ACC112 (cell line): ENCODE measurements around the gene FAM162A.

Experiments used
- H2AFZ ChIP-seq: fragments of 200-600 bp; sonication (generic); one replicate; pipeline ENCODE4 v1.6.0; 2017; ENCODE audit warnings: antibody characterized with exemption, low read length; ENCODE audit not compliant: unreplicated experiment
- H3K27ac ChIP-seq: fragments of 200-600 bp; sonication (generic); 2 replicates; pipeline ENCODE4 v1.5.1; 2014; ENCODE audit warnings: low read depth, mild to moderate bottlenecking, antibody characterized with exemption, low read length, moderate library complexity
- H3K27me3 ChIP-seq: fragments of 200-600 bp; sonication (generic); 2 replicates; pipeline ENCODE4 v1.6.1; 2014; ENCODE audit warnings: mild to moderate bottlenecking, antibody characterized with exemption, low read length, moderate library complexity, mixed read lengths; ENCODE audit not compliant: insufficient read depth
- H3K36me3 ChIP-seq: fragments of 200-600 bp; sonication (generic); 2 replicates; pipeline ENCODE4 v1.6.1; 2016; ENCODE audit warnings: mild to moderate bottlenecking, antibody characterized with exemption, low read length, moderate library complexity, mixed read lengths; ENCODE audit not compliant: insufficient read depth
- H3K4me1 ChIP-seq: fragments of 200-600 bp; sonication (generic); one replicate; pipeline ENCODE4 v1.6.1; 2016; ENCODE audit warnings: low read length, mixed read lengths; ENCODE audit not compliant: insufficient read depth, unreplicated experiment, control insufficient read depth
- H3K4me3 ChIP-seq: fragments of 200-600 bp; sonication (generic); 2 replicates; pipeline ENCODE4 v1.5.1; 2014; ENCODE audit warnings: mild to moderate bottlenecking, low read depth, low read length
- H3K79me2 ChIP-seq: fragments of 200-600 bp; sonication (generic); one replicate; pipeline ENCODE4 v1.6.0; 2016; ENCODE audit warnings: low read length; ENCODE audit not compliant: control insufficient read depth, unreplicated experiment, insufficient read depth

The FAM162A gene

DNA sequence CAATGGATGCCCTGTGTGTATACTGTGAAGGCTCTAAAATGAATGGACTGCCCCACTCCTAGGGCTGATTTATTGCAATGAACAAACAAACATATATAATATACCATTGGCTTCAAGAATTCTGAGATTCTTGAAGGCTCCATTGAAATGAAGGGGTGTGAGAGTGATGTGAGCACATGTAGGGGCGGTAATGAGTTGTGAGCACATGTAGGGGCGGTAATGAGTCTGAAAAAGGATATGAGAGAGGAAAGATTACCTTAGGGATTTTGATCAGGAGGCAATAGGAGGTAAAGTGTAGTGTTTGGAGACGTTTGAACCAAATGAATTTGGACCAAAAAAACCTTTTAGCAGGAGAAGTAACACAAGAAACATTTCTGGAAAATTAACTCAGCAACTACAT is 3.7 kb downstream of the FAM162A start:
- no peak overlapping the region for H3K4me3 ChIP-seq
- no peaks in the 10 kb centered on the region for H3K27me3 ChIP-seq
- H2AFZ ChIP-seq: no peak overlapping the region
- peaks cover 11% of the 10 kb centered on the region for H3K36me3 ChIP-seq
- peaks cover 19% of the 10 kb centered on the region for H3K4me1 ChIP-seq
- no peak overlapping the region for H3K27ac ChIP-seq
- peaks cover 36% of the 10 kb centered on the region for H3K79me2 ChIP-seq

DNA sequence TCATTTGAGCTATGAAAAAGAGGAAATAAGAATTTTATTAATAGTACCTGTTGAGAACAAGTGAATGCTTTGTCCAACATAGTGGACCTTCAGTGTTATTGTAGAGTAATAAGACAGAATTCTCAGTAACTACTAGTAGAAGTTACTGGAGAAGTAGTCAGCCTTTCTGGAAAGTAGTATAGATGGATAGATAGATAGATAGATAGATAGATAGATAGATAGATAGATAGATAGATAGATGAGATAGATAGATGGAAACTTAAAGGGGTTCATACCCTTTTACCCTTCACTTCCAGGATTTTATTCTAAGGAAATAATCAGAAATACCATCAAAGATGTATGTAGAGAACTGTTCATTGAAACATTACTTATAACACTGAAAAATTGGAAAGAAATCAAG is 5.2 kb downstream of the FAM162A start:
- peaks cover 14% of the 10 kb centered on the region for H3K4me1 ChIP-seq
- peaks cover 11% of the 10 kb centered on the region for H3K36me3 ChIP-seq
- H2AFZ ChIP-seq: no peak overlapping the region
- peaks cover 28% of the 10 kb centered on the region for H3K79me2 ChIP-seq
- H3K27ac ChIP-seq: no peak overlapping the region
- H3K4me3 ChIP-seq: no peak overlapping the region
- H3K27me3 ChIP-seq: no peaks in the 10 kb centered on the region

DNA sequence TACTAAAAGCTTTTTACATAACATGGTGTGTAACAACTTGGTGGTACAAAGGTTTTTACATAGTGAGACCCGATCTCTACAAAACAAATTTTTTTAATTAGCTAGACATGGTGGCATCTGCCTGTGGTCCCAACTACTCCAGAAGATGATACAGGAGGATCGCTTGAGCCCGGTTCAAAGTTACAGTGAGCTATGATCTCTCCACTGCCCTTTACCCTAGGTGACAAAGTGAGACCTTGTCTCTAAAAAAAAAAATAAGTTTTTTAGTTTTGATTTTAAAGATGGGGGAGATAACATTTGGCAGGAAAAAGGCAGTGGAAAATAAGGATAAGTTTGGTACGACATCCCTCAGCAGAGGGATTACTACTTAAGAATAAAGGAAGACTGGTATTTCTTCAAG is 5.9 kb downstream of the FAM162A start:
- Histone ChIP-seq H3K4me3 (no peak overlapping the region), H2AFZ (no peak overlapping the region), H3K27me3 (no peaks in the 10 kb centered on the region), H3K79me2 (peaks cover 28% of the 10 kb centered on the region), H3K4me1 (peaks cover 14% of the 10 kb centered on the region), H3K27ac (no peak overlapping the region), H3K36me3 (peaks cover 11% of the 10 kb centered on the region)

DNA sequence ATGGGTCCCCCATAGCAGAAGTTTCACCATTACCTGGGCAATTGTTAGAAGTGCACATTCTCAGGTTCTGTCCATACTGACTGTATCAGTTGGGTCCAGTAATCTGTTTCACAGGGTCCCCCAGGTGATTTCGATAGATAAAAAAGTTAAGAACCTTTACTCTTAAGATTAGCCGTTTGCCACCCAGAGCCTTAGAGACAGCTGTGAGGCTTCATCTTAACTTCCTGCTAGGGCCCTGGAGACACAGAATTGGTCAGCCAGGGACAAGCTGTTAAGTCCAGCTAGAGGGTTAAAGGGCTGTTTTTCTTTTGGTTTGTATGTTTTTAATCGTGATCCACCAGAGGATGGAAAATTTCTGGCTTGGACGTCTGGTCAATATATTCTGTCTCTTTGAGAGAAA is 6.7 kb downstream of the FAM162A start:
- Histone ChIP-seq H3K4me3 (no peak overlapping the region), H2AFZ (no peak overlapping the region), H3K79me2 (peaks cover 26% of the 10 kb centered on the region), H3K36me3 (peaks cover 9% of the 10 kb centered on the region), H3K4me1 (peaks cover 14% of the 10 kb centered on the region), H3K27ac (no peak overlapping the region), H3K27me3 (no peaks in the 10 kb centered on the region)

DNA sequence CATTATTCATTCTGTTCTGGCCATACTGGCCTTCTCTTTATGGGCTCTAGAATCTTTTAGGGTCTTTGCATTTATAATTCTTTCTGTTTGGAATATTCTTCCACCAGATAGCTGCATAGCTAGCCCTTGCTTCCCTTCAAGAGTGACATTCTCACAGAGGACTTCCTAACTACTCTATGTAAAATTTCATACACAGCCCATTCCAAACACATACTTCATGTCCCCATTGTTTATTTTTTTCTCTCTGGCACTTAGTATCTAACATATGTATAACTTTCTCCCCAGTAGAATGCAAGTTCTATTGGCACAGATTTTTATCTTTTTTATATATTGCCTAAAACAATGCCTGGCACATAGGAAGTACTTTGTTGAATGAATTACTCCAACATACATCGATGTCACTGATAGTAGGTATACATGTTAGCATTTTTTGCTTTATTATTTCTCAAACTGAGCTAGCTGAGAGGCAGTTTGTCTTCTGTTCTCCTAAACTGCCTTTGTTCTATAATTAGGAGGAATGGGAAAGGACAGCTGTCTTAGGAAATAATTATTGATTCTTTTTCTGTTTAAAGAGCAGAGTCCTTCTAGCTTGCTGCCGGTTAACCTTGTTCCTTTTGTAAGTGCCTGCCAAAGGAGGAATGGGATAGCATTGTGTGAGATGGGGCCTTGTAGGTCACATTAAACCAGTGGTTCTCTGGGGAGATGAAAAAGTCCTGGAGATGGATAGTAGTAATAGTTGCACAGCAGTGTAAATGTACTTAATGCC is 7.9 kb downstream of the FAM162A start:
- peaks cover 6% of the 10 kb centered on the region for H3K4me1 ChIP-seq

DNA sequence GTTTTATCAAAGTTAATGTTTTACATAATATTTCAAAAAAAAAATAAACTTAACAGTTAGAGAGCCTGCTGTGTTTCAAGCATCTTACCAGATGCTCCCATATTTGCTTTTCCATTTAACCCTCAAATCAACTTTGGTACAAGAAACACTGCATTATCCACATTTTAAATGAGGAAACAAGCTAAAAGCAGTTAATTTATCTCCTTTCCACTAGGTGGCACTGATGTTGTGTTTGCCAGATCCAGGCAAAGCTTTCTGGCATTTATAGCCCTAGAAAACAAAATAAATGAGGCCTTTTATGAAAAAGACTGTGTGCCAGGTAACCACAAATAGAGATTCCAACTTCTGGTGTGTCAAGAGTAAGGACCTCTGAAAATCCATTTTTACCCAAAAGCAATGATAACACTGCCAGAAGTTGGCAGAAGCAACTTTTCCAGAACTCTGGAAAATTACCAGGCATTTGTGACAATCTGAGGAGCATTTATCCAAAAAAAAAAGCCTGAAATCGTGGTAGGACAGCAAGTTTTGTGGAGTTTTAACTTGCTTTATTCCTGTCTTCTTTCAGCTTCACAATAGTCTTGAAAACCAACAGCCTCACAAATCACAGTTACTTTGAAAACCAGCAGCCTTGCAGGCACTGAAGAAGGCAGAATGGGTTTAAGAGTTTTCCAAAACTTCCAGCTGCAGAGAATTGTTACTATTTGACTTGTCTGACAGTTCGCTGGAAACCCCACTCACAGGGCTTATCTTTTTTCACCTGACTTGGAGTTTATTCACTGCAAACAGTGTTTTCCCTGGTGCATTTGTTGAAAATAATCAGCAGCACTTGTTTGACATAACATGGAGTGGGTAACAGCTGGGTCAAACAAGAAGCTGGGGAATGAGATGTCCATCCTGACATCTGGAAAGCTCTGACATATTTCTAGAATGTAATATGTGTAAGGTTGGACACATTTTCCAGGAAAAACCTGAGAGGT is 9.2 kb downstream of the FAM162A start:
- Histone ChIP-seq H2AFZ (no peak overlapping the region), H3K4me1 (peaks cover 6% of the 10 kb centered on the region), H3K79me2 (peaks cover 7% of the 10 kb centered on the region), H3K27ac (no peak overlapping the region), H3K27me3 (no peaks in the 10 kb centered on the region), H3K36me3 (no peaks in the 10 kb centered on the region), H3K4me3 (no peak overlapping the region)

More for the DNA sequence above, 7.9 kb downstream of the FAM162A start:
- Histone ChIP-seq H3K27ac (no peak overlapping the region), H3K36me3 (peaks cover under 1% of the 10 kb centered on the region; the same call in 1 of the 2 replicates), H3K4me3 (no peak overlapping the region), H3K79me2 (peaks cover 16% of the 10 kb centered on the region), H2AFZ (no peak overlapping the region), H3K27me3 (no peaks in the 10 kb centered on the region)

DNA sequence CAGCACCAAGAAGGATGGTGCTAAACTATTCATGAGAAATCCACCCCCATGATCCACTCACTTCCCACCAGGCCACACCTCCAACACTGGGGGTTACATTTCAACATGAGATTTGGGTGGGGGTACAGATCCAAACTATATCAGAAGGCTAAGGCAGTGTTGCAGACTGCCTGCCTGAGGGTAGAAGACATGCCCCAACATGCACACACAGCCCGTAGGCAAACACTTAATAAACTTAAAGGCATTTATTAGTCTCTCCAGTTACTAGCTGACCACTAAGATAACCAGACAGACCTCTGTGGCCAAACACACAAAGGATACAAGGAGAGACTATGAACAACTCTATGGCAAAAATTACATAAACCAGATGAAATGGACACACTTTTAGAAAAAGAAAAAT is 10.2 kb downstream of the FAM162A start:
- no peak overlapping the region for H3K27ac ChIP-seq
- H3K27me3 ChIP-seq: no peaks in the 10 kb centered on the region
- no peaks in the 10 kb centered on the region for H3K36me3 ChIP-seq
- H3K4me3 ChIP-seq: no peak overlapping the region
- H2AFZ ChIP-seq: no peak overlapping the region
- peaks cover 4% of the 10 kb centered on the region for H3K79me2 ChIP-seq
- H3K4me1 ChIP-seq: peaks cover 6% of the 10 kb centered on the region

DNA sequence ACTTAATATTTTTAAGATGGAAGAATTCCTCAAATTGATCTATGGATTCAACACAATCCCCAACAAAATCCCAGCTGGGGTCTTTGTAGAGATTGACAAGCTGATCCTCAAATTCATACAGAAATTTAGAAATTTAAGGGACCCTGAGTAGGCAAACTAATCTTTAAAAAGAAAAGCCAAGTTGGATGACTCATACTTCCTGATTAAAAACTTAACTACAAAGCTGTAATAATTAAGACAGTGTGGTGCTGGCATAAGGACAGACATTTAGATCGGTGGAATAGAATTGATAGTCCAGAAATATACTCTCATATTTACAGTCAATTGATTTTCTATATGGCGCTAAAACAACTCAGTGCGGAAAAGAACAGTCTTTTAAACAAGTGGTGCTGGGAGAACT is 11.6 kb downstream of the FAM162A start:
- Histone ChIP-seq H3K27ac (no peak overlapping the region), H3K4me1 (peaks cover 3% of the 10 kb centered on the region), H3K36me3 (no peaks in the 10 kb centered on the region), H3K27me3 (no peaks in the 10 kb centered on the region), H3K4me3 (no peak overlapping the region), H2AFZ (no peak overlapping the region), H3K79me2 (peaks cover 6% of the 10 kb centered on the region)

DNA sequence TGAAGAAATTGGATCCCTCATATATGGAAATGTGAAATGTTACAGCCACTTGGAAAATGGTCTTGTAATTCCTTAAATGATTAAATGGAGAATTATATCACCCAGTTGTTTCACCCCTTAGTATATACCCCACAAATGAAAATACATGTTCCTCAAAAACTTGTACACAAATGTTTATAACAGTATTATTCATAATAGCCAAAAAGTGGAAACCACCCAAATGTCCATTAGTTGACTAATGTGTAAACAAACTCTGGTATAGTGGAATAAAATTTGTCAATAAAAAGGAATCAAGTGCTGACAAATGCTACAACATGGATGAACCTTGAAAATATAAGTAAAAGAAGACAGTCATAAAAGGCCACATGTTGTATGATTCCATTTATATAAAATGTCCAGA is 12.5 kb downstream of the FAM162A start:
- no peak overlapping the region for H3K4me3 ChIP-seq
- no peak overlapping the region for H3K27ac ChIP-seq
- H2AFZ ChIP-seq: no peak overlapping the region
- H3K27me3 ChIP-seq: no peaks in the 10 kb centered on the region
- H3K79me2 ChIP-seq: peaks cover 7% of the 10 kb centered on the region
- no peaks in the 10 kb centered on the region for H3K4me1 ChIP-seq
- no peaks in the 10 kb centered on the region for H3K36me3 ChIP-seq

DNA sequence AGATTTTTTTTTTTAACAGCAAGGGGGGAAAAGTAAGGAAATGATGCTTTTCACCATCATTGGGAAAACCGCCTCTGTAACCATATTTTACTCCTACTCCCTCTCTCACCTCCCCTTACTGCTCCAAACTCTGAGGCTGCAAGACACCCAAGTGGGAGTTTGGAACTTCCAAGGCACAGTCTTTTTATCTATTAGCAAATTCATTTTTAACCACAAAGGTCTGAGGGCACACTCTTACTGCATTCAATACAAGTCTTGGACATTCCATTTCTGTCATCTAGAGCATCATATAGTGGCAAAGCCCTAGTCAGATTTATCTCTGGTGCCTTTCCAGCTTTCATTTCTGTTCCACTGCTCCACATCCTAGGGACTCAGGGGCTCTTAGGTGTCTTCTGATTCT is 13.2 kb downstream of the FAM162A start:
- no peaks in the 10 kb centered on the region for H3K36me3 ChIP-seq
- no peaks in the 10 kb centered on the region for H3K27me3 ChIP-seq
- H3K79me2 ChIP-seq: peaks cover 7% of the 10 kb centered on the region
- no peak overlapping the region for H2AFZ ChIP-seq
- H3K4me3 ChIP-seq: no peak overlapping the region
- H3K4me1 ChIP-seq: no peaks in the 10 kb centered on the region
- H3K27ac ChIP-seq: no peak overlapping the region
